Muscle layer of duodenum (tissue), 2 donors: ENCODE data around the gene STX7.

Experiments
- H3K27ac ChIP-seq: one replicate; pipeline ENCODE4 v1.7.0; 2013; ENCODE audit warnings: mild to moderate bottlenecking, low read length
- H3K27me3 ChIP-seq: one replicate; pipeline ENCODE4 v1.7.0; 2013; ENCODE audit warnings: low read depth, mild to moderate bottlenecking, control low read depth, low read length
- H3K36me3 ChIP-seq, 2 donors: one replicate each; pipeline ENCODE4 v1.7.0; 2013; ENCODE audit warnings: low read length in 2 of 2, control low read depth in 1 of 2, mild to moderate bottlenecking in 1 of 2; ENCODE audit not compliant: insufficient read depth in 2 of 2, control insufficient read depth in 1 of 2
- H3K4me1 ChIP-seq, 2 donors: one replicate each; pipeline ENCODE4 v1.7.0; 2013; ENCODE audit warnings: low read length in 2 of 2, mild to moderate bottlenecking in 2 of 2, control low read depth in 1 of 2, moderate library complexity in 1 of 2; ENCODE audit not compliant: insufficient read depth in 2 of 2, control insufficient read depth in 1 of 2
- H3K4me3 ChIP-seq, 2 donors: one replicate each; pipeline ENCODE4 v1.7.0; 2013; ENCODE audit warnings: low read length in 2 of 2, low read depth in 1 of 2, mild to moderate bottlenecking in 1 of 2
- H3K9me3 ChIP-seq, 2 donors: one replicate each; pipeline ENCODE4 v1.7.0; 2013; ENCODE audit warnings: low read length in 2 of 2, control low read depth in 1 of 2, mild to moderate bottlenecking in 1 of 2; ENCODE audit not compliant: control insufficient read depth in 1 of 2
- donor health status: healthy.

Gene STX7

GRCh38 chr6:132471787-132472186 is 41.1 kb downstream of the STX7 start:
- no peaks in the 10 kb centered on the region for H3K4me1 ChIP-seq
- no peaks in the 10 kb centered on the region for H3K9me3 ChIP-seq
- H3K27ac ChIP-seq, result no peak overlapping the region
- H3K36me3 ChIP-seq, result peaks cover 26 to 33% of the 10 kb centered on the region in 2 donors
- H3K27me3 ChIP-seq, result no peaks in the 10 kb centered on the region
- H3K4me3 ChIP-seq, result no peak overlapping the region

- Histone ChIP-seq H3K9me3 (no peaks in the 10 kb centered on the region), H3K27ac (no peak overlapping the region), H3K27me3 (no peaks in the 10 kb centered on the region), H3K36me3 (peaks cover 59 to 65% of the 10 kb centered on the region in 2 donors), H3K4me3 (no peak overlapping the region), H3K4me1 (no peaks in the 10 kb centered on the region)
Measured at GRCh38 chr6:132466952-132467351, 46.0 kb downstream of the STX7 start.

GRCh38 chr6:132465530-132466485 is 47.1 kb downstream of the STX7 start:
- no peak overlapping the region for H3K4me3 ChIP-seq
- H3K36me3 ChIP-seq, result peaks cover 63 to 66% of the 10 kb centered on the region in 2 donors
- no peaks in the 10 kb centered on the region for H3K9me3 ChIP-seq
- no peak overlapping the region for H3K27ac ChIP-seq
- H3K4me1 ChIP-seq, result no peaks in the 10 kb centered on the region
- no peaks in the 10 kb centered on the region for H3K27me3 ChIP-seq

GRCh38 chr6:132464538-132465256 is 48.2 kb downstream of the STX7 start:
- no peaks in the 10 kb centered on the region for H3K4me1 ChIP-seq
- H3K27ac ChIP-seq, result no peak overlapping the region
- no peaks in the 10 kb centered on the region for H3K27me3 ChIP-seq
- H3K36me3 ChIP-seq, result peaks cover 64 to 65% of the 10 kb centered on the region in 2 donors
- H3K9me3 ChIP-seq, result no peaks in the 10 kb centered on the region
- H3K4me3 ChIP-seq, result no peak overlapping the region

- no peak overlapping the region for H3K27ac ChIP-seq
- H3K4me1 ChIP-seq, result peaks cover 0 to 2% of the 10 kb centered on the region in 2 donors
- H3K27me3 ChIP-seq, result no peaks in the 10 kb centered on the region
- no peak overlapping the region for H3K4me3 ChIP-seq
- no peaks in the 10 kb centered on the region for H3K9me3 ChIP-seq
- peaks cover 55 to 66% of the 10 kb centered on the region in 2 donors for H3K36me3 ChIP-seq
Measured at GRCh38 chr6:132461958-132462357, 51.0 kb downstream of the STX7 start.

- Histone ChIP-seq H3K27me3 (no peaks in the 10 kb centered on the region), H3K36me3 (peaks cover 52 to 55% of the 10 kb centered on the region in 2 donors)
Measured at GRCh38 chr6:132459605-132459952, 53.3 kb downstream of the STX7 start.

GRCh38 chr6:132458887-132459604 is 53.9 kb downstream of the STX7 start:
- peaks cover 47 to 53% of the 10 kb centered on the region in 2 donors for H3K36me3 ChIP-seq

More at GRCh38 chr6:132459605-132459952, 53.3 kb downstream of the STX7 start:
- no peaks in the 10 kb centered on the region for H3K9me3 ChIP-seq
- H3K27ac ChIP-seq, result no peak overlapping the region
- peaks cover 0 to 10% of the 10 kb centered on the region in 2 donors for H3K4me1 ChIP-seq
- no peak overlapping the region for H3K4me3 ChIP-seq

GRCh38 chr6:132456700-132457143 is 56.2 kb downstream of the STX7 start:
- peaks cover 0 to 10% of the 10 kb centered on the region in 2 donors for H3K4me1 ChIP-seq
- H3K4me3 ChIP-seq, result no peak overlapping the region
- H3K36me3 ChIP-seq, result peaks cover 30 to 32% of the 10 kb centered on the region in 2 donors
- no peaks in the 10 kb centered on the region for H3K27me3 ChIP-seq
- H3K9me3 ChIP-seq, result no peaks in the 10 kb centered on the region
- H3K27ac ChIP-seq, result no peak overlapping the region

More at GRCh38 chr6:132458887-132459604, 53.9 kb downstream of the STX7 start:
- no peak overlapping the region for H3K27ac ChIP-seq
- H3K27me3 ChIP-seq, result no peaks in the 10 kb centered on the region
- no peaks in the 10 kb centered on the region for H3K9me3 ChIP-seq
- no peak overlapping the region for H3K4me3 ChIP-seq
- H3K4me1 ChIP-seq, result peaks cover 0 to 10% of the 10 kb centered on the region in 2 donors

- Histone ChIP-seq H3K9me3 (peaks cover 0 to 9% of the 10 kb centered on the region in 2 donors), H3K4me1 (no peaks in the 10 kb centered on the region)
Measured at GRCh38 chr6:132446855-132447241, 66.1 kb downstream of the STX7 start.

GRCh38 chr6:132446141-132446854 is 66.6 kb downstream of the STX7 start:
- H3K9me3 ChIP-seq, result peaks cover 0 to 9% of the 10 kb centered on the region in 2 donors
- no peaks in the 10 kb centered on the region for H3K27me3 ChIP-seq
- no peaks in the 10 kb centered on the region for H3K36me3 ChIP-seq
- no peak overlapping the region for H3K4me3 ChIP-seq
- no peaks in the 10 kb centered on the region for H3K4me1 ChIP-seq
- H3K27ac ChIP-seq, result no peak overlapping the region

More at GRCh38 chr6:132446855-132447241, 66.1 kb downstream of the STX7 start:
- no peaks in the 10 kb centered on the region for H3K27me3 ChIP-seq
- no peak overlapping the region for H3K4me3 ChIP-seq
- H3K27ac ChIP-seq, result no peak overlapping the region
- H3K36me3 ChIP-seq, result peaks cover 0 to 2% of the 10 kb centered on the region in 2 donors
